BLaER1 (cell line): Measurements from ENCODE around the gene DNAJB7.

Experiments
- H3K27ac ChIP-seq: shearing (Covaris generic); formaldehyde crosslinking; 2 replicates; pipeline ENCODE4 v1.8.1; 2022
- H3K27me3 ChIP-seq: shearing (Covaris generic); formaldehyde crosslinking; 2 replicates; pipeline ENCODE4 v1.8.1; 2022
- H3K36me3 ChIP-seq: shearing (Covaris generic); formaldehyde crosslinking; 2 replicates; pipeline ENCODE4 v1.8.1; 2022
- H3K4me1 ChIP-seq: shearing (Covaris generic); formaldehyde crosslinking; 2 replicates; pipeline ENCODE4 v1.8.1; 2022
- H3K4me2 ChIP-seq: shearing (Covaris generic); formaldehyde crosslinking; 2 replicates; pipeline ENCODE4 v1.8.1; 2022
- H3K4me3 ChIP-seq: shearing (Covaris generic); formaldehyde crosslinking; 2 replicates; pipeline ENCODE4 v1.8.1; 2022
- H3K9ac ChIP-seq: shearing (Covaris generic); formaldehyde crosslinking; 2 replicates; pipeline ENCODE4 v1.8.1; 2022
- H3K9me3 ChIP-seq: shearing (Covaris generic); formaldehyde crosslinking; 2 replicates; pipeline ENCODE4 v1.8.1; 2022
- H4K20me1 ChIP-seq: shearing (Covaris generic); formaldehyde crosslinking; 2 replicates; pipeline ENCODE4 v1.8.1; 2022
- Cebpa-rat ChIP-seq: shearing (Covaris generic); IDR thresholded peaks from 2 replicates; pipeline ENCODE4 v1.8.1; 2022

The DNAJB7 gene

DNA sequence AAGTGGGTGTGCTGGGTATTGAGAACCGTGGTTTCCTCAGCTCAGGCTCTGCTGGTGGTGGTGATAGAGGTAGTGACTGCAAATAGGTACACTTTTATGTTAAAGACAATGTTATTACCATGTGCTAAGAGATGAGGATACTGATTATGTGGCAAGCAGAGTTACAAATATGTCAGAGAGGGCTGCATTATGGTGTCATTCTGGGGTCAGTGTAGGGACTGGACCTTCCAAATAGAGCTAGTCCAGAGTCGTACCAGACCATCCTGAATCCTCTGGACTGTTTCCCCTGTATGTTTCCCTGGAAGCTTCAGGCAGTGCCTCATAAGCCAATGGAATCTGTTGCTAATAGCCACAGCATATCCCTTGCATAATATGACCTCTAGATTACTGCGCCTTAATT lies at the start of gene DNAJB7:
TSS of gene DNAJB7 (minus strand) at position 101 of the 400 bp plus-strand sequence. CDS start 119 bp downstream, outside the sequence.
- Histone ChIP-seq H3K27me3 (no peaks in the 10 kb centered on the region), H3K27ac (no peak within 1 kb of the TSS), H3K9ac (no peak within 1 kb of the TSS), H3K4me2 (no peak within 1 kb of the TSS), H3K4me1 (peaks cover 24% of the 10 kb centered on the region), H4K20me1 (peaks cover 13% of the 10 kb centered on the region; the same call in 1 of the 2 replicates), H3K36me3 (peaks cover 30% of the 10 kb centered on the region), H3K9me3 (no peaks in the 10 kb centered on the region), H3K4me3 (no peak within 1 kb of the TSS)
- no peak for TF ChIP-seq Cebpa-rat

DNA sequence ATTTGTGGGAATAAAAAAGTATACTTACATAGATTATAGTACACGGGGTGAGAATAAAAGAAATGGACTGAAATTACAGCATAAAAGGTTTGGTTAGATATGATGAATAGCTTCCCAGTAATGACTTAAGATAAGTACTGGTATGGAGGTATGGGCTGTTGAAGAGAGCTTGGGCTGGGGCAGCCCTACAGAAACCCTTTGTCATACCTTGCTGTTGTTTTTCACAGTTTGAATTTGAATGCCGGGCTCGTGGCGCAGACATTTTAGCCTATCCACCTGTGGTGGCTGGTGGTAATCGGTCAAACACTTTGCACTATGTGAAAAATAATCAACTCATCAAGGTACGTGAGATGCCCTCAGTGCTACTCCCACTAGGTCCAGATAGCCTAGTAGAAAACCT lies 47.0 kb upstream of the DNAJB7 start:
- H3K4me3 ChIP-seq = no peak overlapping the region
- H3K27me3 ChIP-seq = no peaks in the 10 kb centered on the region
- no peak overlapping the region for H3K27ac ChIP-seq
- no peaks in the 10 kb centered on the region for H4K20me1 ChIP-seq
- TF ChIP-seq Cebpa-rat = no peak
- H3K9ac ChIP-seq = no peak overlapping the region
- no peaks in the 10 kb centered on the region for H3K4me1 ChIP-seq
- no peak overlapping the region for H3K4me2 ChIP-seq
- H3K36me3 ChIP-seq = peaks cover 68% of the 10 kb centered on the region
- no peaks in the 10 kb centered on the region for H3K9me3 ChIP-seq

- H3K9ac ChIP-seq = no peak overlapping the region
- H3K27ac ChIP-seq = no peak overlapping the region
- peaks cover 36% of the 10 kb centered on the region for H3K36me3 ChIP-seq
- no peak overlapping the region for H3K4me2 ChIP-seq
- no peak overlapping the region for H3K4me3 ChIP-seq
- H3K27me3 ChIP-seq = no peaks in the 10 kb centered on the region
- TF ChIP-seq Cebpa-rat = no peak
- no peaks in the 10 kb centered on the region for H3K4me1 ChIP-seq
- H3K9me3 ChIP-seq = no peaks in the 10 kb centered on the region
- no peaks in the 10 kb centered on the region for H4K20me1 ChIP-seq
Observed at GRCh38 chr22:40904101-40904500, 42.2 kb upstream of the DNAJB7 start.

- no peak overlapping the region for H3K4me3 ChIP-seq
- H3K4me1 ChIP-seq = peaks cover 5% of the 10 kb centered on the region; the same call in 1 of the 2 replicates
- no peaks in the 10 kb centered on the region for H3K9me3 ChIP-seq
- no peak overlapping the region for H3K9ac ChIP-seq
- peaks cover 5% of the 10 kb centered on the region; the same call in 1 of the 2 replicates for H3K36me3 ChIP-seq
- no peaks in the 10 kb centered on the region for H4K20me1 ChIP-seq
- TF ChIP-seq Cebpa-rat = no peak
- H3K4me2 ChIP-seq = no peak overlapping the region
- no peaks in the 10 kb centered on the region for H3K27me3 ChIP-seq
- no peak overlapping the region for H3K27ac ChIP-seq
Observed at GRCh38 chr22:40898850-40899357, 37.0 kb upstream of the DNAJB7 start.

- H3K36me3 ChIP-seq = peaks cover 31% of the 10 kb centered on the region
- no peaks in the 10 kb centered on the region for H4K20me1 ChIP-seq
- TF ChIP-seq Cebpa-rat = no peak
- no peaks in the 10 kb centered on the region for H3K9me3 ChIP-seq
- peaks cover 5% of the 10 kb centered on the region; the same call in 1 of the 2 replicates for H3K4me1 ChIP-seq
- H3K27ac ChIP-seq = no peak overlapping the region
- H3K4me3 ChIP-seq = no peak overlapping the region
- no peaks in the 10 kb centered on the region for H3K27me3 ChIP-seq
- H3K9ac ChIP-seq = no peak overlapping the region
- no peak overlapping the region for H3K4me2 ChIP-seq
Observed at GRCh38 chr22:40894417-40894816, 32.5 kb upstream of the DNAJB7 start.

- peaks cover 66% of the 10 kb centered on the region for H3K36me3 ChIP-seq
- no peak overlapping the region for H3K4me2 ChIP-seq
- H3K27me3 ChIP-seq = no peaks in the 10 kb centered on the region
- H3K27ac ChIP-seq = no peak overlapping the region
- TF ChIP-seq Cebpa-rat = no peak
- H3K9ac ChIP-seq = no peak overlapping the region
- no peaks in the 10 kb centered on the region for H3K9me3 ChIP-seq
- H3K4me1 ChIP-seq = no peaks in the 10 kb centered on the region
- H3K4me3 ChIP-seq = no peak overlapping the region
- H4K20me1 ChIP-seq = no peaks in the 10 kb centered on the region
Observed at GRCh38 chr22:40890881-40891280, 29.0 kb upstream of the DNAJB7 start.

DNA sequence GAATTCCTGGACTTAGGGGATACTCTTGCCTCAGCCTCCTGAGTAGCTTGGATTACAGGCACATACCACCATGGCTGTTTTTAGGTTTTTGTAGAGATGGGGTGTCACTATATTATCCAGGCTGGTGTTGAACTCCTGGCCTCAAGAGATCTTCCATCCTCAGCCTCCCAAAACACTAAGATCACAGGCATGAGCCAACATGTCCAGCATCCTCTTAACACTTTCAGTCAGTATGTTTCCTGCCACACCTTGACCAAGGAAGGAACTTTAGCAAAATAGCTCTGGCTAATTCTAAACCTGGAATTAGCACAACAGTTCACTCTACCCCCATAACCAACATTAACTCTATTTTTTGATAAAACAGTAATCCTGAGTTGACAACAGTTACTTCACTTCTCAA lies 27.2 kb upstream of the DNAJB7 start:
- H3K9me3 ChIP-seq = no peaks in the 10 kb centered on the region
- H3K36me3 ChIP-seq = peaks cover 81% of the 10 kb centered on the region
- TF ChIP-seq Cebpa-rat = no peak
- H3K9ac ChIP-seq = no peak overlapping the region
- H3K4me1 ChIP-seq = no peaks in the 10 kb centered on the region
- H3K4me2 ChIP-seq = no peak overlapping the region
- H3K27me3 ChIP-seq = no peaks in the 10 kb centered on the region
- H4K20me1 ChIP-seq = no peaks in the 10 kb centered on the region
- no peak overlapping the region for H3K27ac ChIP-seq
- H3K4me3 ChIP-seq = no peak overlapping the region

DNA sequence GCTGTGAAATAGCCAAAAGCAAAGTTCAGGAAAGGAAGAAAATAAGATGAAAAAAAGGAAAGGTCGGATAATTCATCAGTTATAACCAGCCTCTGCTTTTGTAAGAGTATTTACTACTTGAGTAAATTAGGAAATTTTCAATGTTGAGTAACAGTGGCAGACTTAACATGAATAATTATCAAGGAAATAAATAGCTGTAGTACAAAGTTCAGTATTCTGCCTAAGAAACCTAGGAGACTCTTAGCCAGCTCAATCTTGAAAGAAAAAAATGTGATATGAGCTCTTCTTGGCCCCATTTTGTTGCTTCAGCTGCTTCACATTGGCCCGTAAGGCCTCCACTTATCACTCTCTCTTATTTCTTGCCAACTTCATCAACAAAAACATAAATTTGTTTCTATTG lies 17.0 kb upstream of the DNAJB7 start:
- Histone ChIP-seq H3K9ac (no peak overlapping the region), H3K27me3 (no peaks in the 10 kb centered on the region), H3K4me1 (no peaks in the 10 kb centered on the region), H3K4me3 (no peak overlapping the region), H3K27ac (no peak overlapping the region), H4K20me1 (no peaks in the 10 kb centered on the region), H3K4me2 (no peak overlapping the region), H3K9me3 (no peaks in the 10 kb centered on the region), H3K36me3 (peaks cover 38% of the 10 kb centered on the region)
- no peak for TF ChIP-seq Cebpa-rat

DNA sequence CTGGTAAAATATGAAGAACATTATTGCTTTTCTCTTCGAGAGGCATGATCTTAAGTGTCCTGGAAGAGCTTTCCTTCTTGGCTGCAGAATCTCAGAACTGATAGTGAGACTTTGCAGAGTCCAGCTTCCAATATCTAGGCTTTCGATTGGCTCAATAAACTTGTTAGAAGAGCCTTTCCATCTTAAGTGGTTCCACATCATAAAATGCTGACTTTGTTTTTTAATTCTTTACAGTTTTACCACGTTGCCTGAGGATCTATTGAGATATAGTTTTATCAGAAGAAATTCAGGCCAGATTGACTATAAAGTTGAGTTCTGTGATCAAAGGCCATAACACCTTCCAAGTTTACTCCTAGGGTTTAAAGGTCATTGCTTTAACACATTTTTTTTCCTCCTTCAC lies 15.6 kb upstream of the DNAJB7 start:
- H3K4me1 ChIP-seq = no peaks in the 10 kb centered on the region
- TF ChIP-seq Cebpa-rat = no peak
- H3K9ac ChIP-seq = no peak overlapping the region

GRCh38 chr22:40876907-40877306 lies 15.0 kb upstream of the DNAJB7 start:
- peaks cover 41% of the 10 kb centered on the region for H3K36me3 ChIP-seq
- H3K9me3 ChIP-seq = no peaks in the 10 kb centered on the region
- H3K27ac ChIP-seq = no peak overlapping the region
- H3K27me3 ChIP-seq = no peaks in the 10 kb centered on the region
- no peak overlapping the region for H3K9ac ChIP-seq
- TF ChIP-seq Cebpa-rat = no peak
- no peaks in the 10 kb centered on the region for H4K20me1 ChIP-seq
- H3K4me3 ChIP-seq = no peak overlapping the region
- H3K4me1 ChIP-seq = no peaks in the 10 kb centered on the region
- H3K4me2 ChIP-seq = no peak overlapping the region

More for the DNA sequence above, 15.6 kb upstream of the DNAJB7 start:
- Histone ChIP-seq H3K27ac (no peak overlapping the region), H3K36me3 (peaks cover 41% of the 10 kb centered on the region), H4K20me1 (no peaks in the 10 kb centered on the region), H3K4me3 (no peak overlapping the region), H3K4me2 (no peak overlapping the region), H3K27me3 (no peaks in the 10 kb centered on the region), H3K9me3 (no peaks in the 10 kb centered on the region)

DNA sequence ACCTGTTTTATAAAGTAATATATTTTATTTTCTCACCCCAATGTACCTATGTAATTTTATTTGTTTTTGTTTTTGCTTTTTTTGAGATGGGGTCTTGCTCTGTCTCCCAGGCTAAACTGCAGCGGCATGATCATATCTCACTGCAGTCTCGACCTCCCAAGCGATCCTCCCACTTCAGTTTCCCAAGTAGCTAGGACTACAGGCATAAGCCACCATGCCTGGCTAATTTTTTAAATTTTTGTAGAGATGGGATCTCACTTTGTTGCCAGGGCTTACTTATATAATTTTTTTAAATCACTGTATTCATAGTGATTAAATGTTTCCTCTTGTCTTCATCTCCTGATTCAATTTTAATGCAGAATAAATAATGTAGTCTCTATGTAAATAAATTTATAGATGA lies 13.2 kb upstream of the DNAJB7 start:
- H3K27ac ChIP-seq = no peak overlapping the region
- TF ChIP-seq Cebpa-rat = no peak
- H3K4me3 ChIP-seq = no peak overlapping the region
- H3K36me3 ChIP-seq = peaks cover 44% of the 10 kb centered on the region
- no peak overlapping the region for H3K9ac ChIP-seq
- H3K4me1 ChIP-seq = no peaks in the 10 kb centered on the region
- no peak overlapping the region for H3K4me2 ChIP-seq
- H3K27me3 ChIP-seq = no peaks in the 10 kb centered on the region
- no peaks in the 10 kb centered on the region for H3K9me3 ChIP-seq
- no peaks in the 10 kb centered on the region for H4K20me1 ChIP-seq
